ENCODE measurements around the gene VPS41. TPM values are rescaled to one million over a fixed set of nuclear protein-coding genes. Genes with fewer than 3 reads are reported as not detected.

Gene VPS41
- total and polyA plus RNA-seq, 4 donors: 9.2 to 24.1 (median 16.1) TPM

GRCh38 chr7:38889872-38890432, 19.0 kb downstream of the VPS41 start:
- Histone ChIP-seq H3K36me3 (ENCODE audit: control insufficient read depth in 4 of 4, insufficient read depth in 3 of 4, low read depth in 1 of 4, low read length in 3 of 4) (peaks cover 0 to 2% (median 0%) of the 10 kb centered on the region in 4 donors), H3K27ac (ENCODE audit: low read depth in 1 of 2, low read length in 2 of 2) (no peak overlapping the region), H3K9ac (ENCODE audit: low read depth in 1 of 2, low read length in 2 of 2) (no peak overlapping the region), H3K4me1 (ENCODE audit: control insufficient read depth in 4 of 4, insufficient read depth in 4 of 4, low read length in 3 of 4) (no peaks in the 10 kb centered on the region), H3K9me3 (ENCODE audit: control insufficient read depth in 4 of 4, low read length in 3 of 4) (no peaks in the 10 kb centered on the region), H3K4me3 (ENCODE audit: low read depth in 1 of 3, low read length in 3 of 3) (no peak overlapping the region), H3K27me3 (ENCODE audit: control insufficient read depth in 4 of 4, insufficient read depth in 4 of 4, low read length in 3 of 4) (no peaks in the 10 kb centered on the region)
- TF ChIP-seq CTCF (IDR thresholded peaks at IDR 0.05; ENCODE audit: low read depth, low read length, missing input control): peak; percentile 20
- TF ChIP-seq RAD21 (IDR thresholded peaks at IDR 0.05): no peak
- 98% methylated on average over 5 of the region's 5 CpGs for WGBS
- DNase-seq (ENCODE audit: low spot score): no peak

- Histone ChIP-seq H3K9ac (ENCODE audit: low read depth in 1 of 2, low read length in 2 of 2) (no peak overlapping the region), H3K36me3 (ENCODE audit: control insufficient read depth in 4 of 4, insufficient read depth in 3 of 4, low read depth in 1 of 4, low read length in 3 of 4) (peaks cover 0 to 2% (median 0%) of the 10 kb centered on the region in 4 donors), H3K27ac (ENCODE audit: low read depth in 1 of 2, low read length in 2 of 2) (no peak overlapping the region), H3K27me3 (ENCODE audit: control insufficient read depth in 4 of 4, insufficient read depth in 4 of 4, low read length in 3 of 4) (no peaks in the 10 kb centered on the region), H3K4me3 (ENCODE audit: low read depth in 1 of 3, low read length in 3 of 3) (no peak overlapping the region), H3K9me3 (ENCODE audit: control insufficient read depth in 4 of 4, low read length in 3 of 4) (no peaks in the 10 kb centered on the region), H3K4me1 (ENCODE audit: control insufficient read depth in 4 of 4, insufficient read depth in 4 of 4, low read length in 3 of 4) (no peaks in the 10 kb centered on the region)
- 97% methylated on average over 1 of the region's 1 CpG for WGBS
- TF ChIP-seq FOXA2 (IDR thresholded peaks at IDR 0.05) (no peak), JUND (IDR thresholded peaks at IDR 0.05) (no peak), YY1 (IDR thresholded peaks at IDR 0.05) (no peak), EGR1 (IDR thresholded peaks at IDR 0.05; ENCODE audit: low read depth in 2 of 2) (no peak), TAF1 (conservative IDR thresholded peaks at IDR 0.05) (no peak), HNF4G (IDR thresholded peaks at IDR 0.05) (no peak), FOXA1 (IDR thresholded peaks at IDR 0.05) (no peak), MAX (IDR thresholded peaks at IDR 0.05) (no peak), ZBTB33 (IDR thresholded peaks at IDR 0.05) (no peak), CTCF (IDR thresholded peaks at IDR 0.05; ENCODE audit: low read depth, low read length, missing input control) (no peak), RAD21 (IDR thresholded peaks at IDR 0.05) (no peak), HNF4A (conservative IDR thresholded peaks at IDR 0.05) (no peak), NR2F2 (IDR thresholded peaks at IDR 0.05) (no peak), RXRA (IDR thresholded peaks at IDR 0.05) (no peak), GABPA (IDR thresholded peaks at IDR 0.05 in 1 of 2, conservative IDR thresholded peaks at IDR 0.05 in 1 of 2) (no peak), ATF3 (IDR thresholded peaks at IDR 0.05) (no peak), SP1 (IDR thresholded peaks at IDR 0.05) (no peak)
- no peak for DNase-seq (ENCODE audit: low spot score)
Observed at GRCh38 chr7:38889079-38889478, 19.9 kb downstream of the VPS41 start.

Measured in liver (tissue), 9 donors.